HEK293 (cell line): Measurements from ENCODE around the gene GPRC5D.

Experiments used
- CTCF ChIA-PET: fragments of 350-600 bp; formaldehyde crosslinking; extraction: SDS; loops from one replicate; lab custom pipeline; 2021; ENCODE audit warnings: antibody characterized with exemption; lab: Yijun Ruan, JAX
- POLR2A ChIA-PET: fragments of 300-600 bp; formaldehyde crosslinking; extraction: SDS; loops from one replicate; lab custom pipeline; 2020; ENCODE audit warnings: antibody characterized with exemption, inconsistent platforms; lab: Yijun Ruan, JAX
- H3K27ac ChIP-seq: fragments of 200-500 bp; sonication (Bioruptor generic); 2 replicates; pipeline ENCODE4 v1.5.1; 2014; ENCODE audit warnings: low read depth, low read length, control low read depth, inconsistent platforms; ENCODE audit errors: extremely low read depth
- H3K36me3 ChIP-seq, 2 experiments: fragments of 200-500 bp in 1 of 2; sonication (Bioruptor generic) in 1 of 2; 1 replicate in 1 of 2; 2 replicates in 1 of 2; pipeline ENCODE4 v1.5.1; 2014 to 2017; ENCODE audit warnings: inconsistent platforms in 2 of 2, low read length in 2 of 2; ENCODE audit not compliant: control insufficient read depth in 2 of 2, insufficient read depth in 1 of 2
- H3K4me1 ChIP-seq: fragments of 200-500 bp; sonication (Bioruptor generic); 2 replicates; pipeline ENCODE4 v1.5.1; 2014; ENCODE audit warnings: mild to moderate bottlenecking, low read length, inconsistent platforms; ENCODE audit not compliant: control insufficient read depth, insufficient read depth
- H3K4me3 ChIP-seq: 2 replicates; pipeline ENCODE4 v1.5.1; 2011; ENCODE audit warnings: low read depth, mild to moderate bottlenecking, control low read depth, low read length, moderate library complexity
- H3K9me3 ChIP-seq: fragments of 200-500 bp; sonication (Bioruptor generic); 2 replicates; pipeline ENCODE4 v1.5.1; 2014; ENCODE audit warnings: low read depth, low read length, inconsistent platforms; ENCODE audit not compliant: control insufficient read depth, insufficient read depth
- IKZF3 ChIP-seq: fragments of 450-650 bp; IDR thresholded peaks from 2 replicates; pipeline ENCODE4 v1.5.0; 2018; ENCODE audit warnings: missing biosample characterization, mild to moderate bottlenecking, missing genetic modification characterization, moderate library complexity
- MZF1 ChIP-seq: fragments of 450-650 bp; formaldehyde crosslinking; IDR thresholded peaks from 2 replicates; pipeline ENCODE4 v1.5.1; 2017; ENCODE audit warnings: missing biosample characterization, missing genetic modification characterization, borderline replicate concordance
- PRDM10 ChIP-seq: fragments of 450-650 bp; formaldehyde crosslinking; IDR thresholded peaks from 2 replicates; pipeline ENCODE4 v1.5.1; 2016; ENCODE audit warnings: missing biosample characterization, missing genetic modification characterization
- ZBTB17 ChIP-seq: fragments of 450-650 bp; formaldehyde crosslinking; IDR thresholded peaks from 2 replicates; pipeline ENCODE4 v1.5.1; 2016; ENCODE audit warnings: missing biosample characterization, missing genetic modification characterization
- ZBTB8A ChIP-seq: fragments of 450-650 bp; formaldehyde crosslinking; IDR thresholded peaks from 2 replicates; pipeline ENCODE4 v1.5.1; 2016; ENCODE audit warnings: missing biosample characterization, missing genetic modification characterization
- ZIC2 ChIP-seq: fragments of 450-650 bp; formaldehyde crosslinking; IDR thresholded peaks from 2 replicates; pipeline ENCODE4 v1.5.1; 2016; ENCODE audit warnings: missing biosample characterization, missing genetic modification characterization
- ZNF174 ChIP-seq: fragments of 450-650 bp; formaldehyde crosslinking; IDR thresholded peaks from 2 replicates; pipeline ENCODE4 v1.5.0; 2017; ENCODE audit warnings: missing biosample characterization, mild to moderate bottlenecking, missing genetic modification characterization
- ZNF18 ChIP-seq: fragments of 450-650 bp; formaldehyde crosslinking; IDR thresholded peaks from 2 replicates; pipeline ENCODE4 v1.5.1; 2016; ENCODE audit warnings: missing biosample characterization, missing genetic modification characterization
- ZNF473 ChIP-seq: fragments of 450-650 bp; formaldehyde crosslinking; IDR thresholded peaks from 2 replicates; pipeline ENCODE4 v1.5.1; 2017; ENCODE audit warnings: missing biosample characterization, missing genetic modification characterization
- ZNF518A ChIP-seq: fragments of 450-650 bp; formaldehyde crosslinking; conservative IDR thresholded peaks from 2 replicates; pipeline ENCODE4 v1.5.1; 2016; ENCODE audit warnings: low read depth, missing biosample characterization, missing genetic modification characterization
- ZNF544 ChIP-seq: fragments of 450-650 bp; formaldehyde crosslinking; IDR thresholded peaks from 2 replicates; pipeline ENCODE4 v1.5.0; 2017; ENCODE audit warnings: missing biosample characterization, missing genetic modification characterization
- ZNF621 ChIP-seq: fragments of 450-650 bp; formaldehyde crosslinking; IDR thresholded peaks from 2 replicates; pipeline ENCODE4 v1.5.1; 2017; ENCODE audit warnings: missing biosample characterization, missing genetic modification characterization
- ZNF707 ChIP-seq: fragments of 450-650 bp; formaldehyde crosslinking; IDR thresholded peaks from 2 replicates; pipeline ENCODE4 v1.5.1; 2016; ENCODE audit warnings: missing biosample characterization, missing genetic modification characterization
- ZNF747 ChIP-seq: fragments of 450-650 bp; formaldehyde crosslinking; IDR thresholded peaks from 2 replicates; pipeline ENCODE4 v1.5.1; 2016; ENCODE audit warnings: missing biosample characterization, missing genetic modification characterization
- ZNF791 ChIP-seq: fragments of 450-650 bp; formaldehyde crosslinking; IDR thresholded peaks from 2 replicates; pipeline ENCODE4 v1.5.1; 2016; ENCODE audit warnings: missing biosample characterization, missing genetic modification characterization

Gene GPRC5D

GRCh38 chr12:12992418-12993130 is 40.6 kb upstream of the GPRC5D start:
- Histone ChIP-seq H3K4me3 (no peak overlapping the region), H3K27ac (no peak overlapping the region), H3K36me3 (peaks cover 10 to 15% of the 10 kb centered on the region in 2 experiments), H3K4me1 (peaks cover 2% of the 10 kb centered on the region; the same call in 1 of the 2 replicates), H3K9me3 (no peaks in the 10 kb centered on the region)
- no peak for TF ChIP-seq ZNF791
- TF ChIP-seq PRDM10 (tag by site-specific recombination): no peak
- TF ChIP-seq ZBTB8A (tag by site-specific recombination): 0 out of 2 replicates have a peak, but pooled peaks have one; percentile 47
- TF ChIP-seq ZNF747 (tag by site-specific recombination): no peak
- no peak for TF ChIP-seq IKZF3 (tag by site-specific recombination)
- no peak for TF ChIP-seq ZNF707
- ChIA-PET POLR2A (no interaction called here), CTCF (interaction anchor here (1.3 to 1.4 kb wide), 2 partner anchors 9 kb away, joined by 3 to 4 read pairs; no protein-coding TSS in a partner anchor)

- peak; percentile 80 for TF ChIP-seq ZIC2 (tag by site-specific recombination)
- no peak for TF ChIP-seq MZF1 (tag by site-specific recombination)
- TF ChIP-seq ZNF544 (tag by site-specific recombination): no peak
- peak; percentile 32; the same call in 1 of the 2 replicates for TF ChIP-seq ZNF18 (tag by site-specific recombination)
- no peak for TF ChIP-seq ZNF518A (tag by site-specific recombination)
- TF ChIP-seq ZNF473 (tag by site-specific recombination): no peak
- TF ChIP-seq ZNF621 (tag by site-specific recombination): no peak
- TF ChIP-seq ZBTB17 (tag by site-specific recombination): no peak
- TF ChIP-seq ZNF174: no peak
- TF ChIP-seq, all 188 proteins: peak for 2
- Histone ChIP-seq H3K27ac (no peak overlapping the region), H3K9me3 (no peaks in the 10 kb centered on the region), H3K4me1 (peaks cover 2% of the 10 kb centered on the region; the same call in 1 of the 2 replicates), H3K4me3 (no peak overlapping the region), H3K36me3 (peaks cover 17 to 32% of the 10 kb centered on the region in 2 experiments)
- ChIA-PET CTCF (interaction anchor here (0.6 to 2.6 kb wide), 5 partner anchors 7 to 221 kb away, joined by 3 to 7 read pairs (median 4); no protein-coding TSS in a partner anchor), POLR2A (no interaction called here)
These were observed 38.9 kb upstream of the GPRC5D start for GRCh38 chr12:12990700-12991468.
